ENCODE results near the gene CYP26B1.

The CYP26B1 gene

GRCh38 chr2:72173640-72174321 lies 26.1 kb upstream of the CYP26B1 start:
- Histone ChIP-seq H2BK12ac (ENCODE audit: low read length) (no peak overlapping the region), H2AFZ (ENCODE audit: low read length) (peak overlapping the region; percentile 51), H3K9ac (ENCODE audit: low read depth, low read length, poor library complexity) (no peak overlapping the region), H3K27ac (replicated peaks; ENCODE audit: low read length) (no peak overlapping the region), H3K9me3 (replicated peaks in 1 of 2; ENCODE audit: control insufficient read depth in 2 of 2, insufficient read depth in 1 of 2, low read depth in 1 of 2, low read length in 2 of 2) (no peaks in the 10 kb centered on the region), H2BK5ac (ENCODE audit: low read length) (no peak overlapping the region), H3K36me3 (replicated peaks in 1 of 2; ENCODE audit: control insufficient read depth in 2 of 2, insufficient read depth in 2 of 2, low read length in 2 of 2) (peaks cover 0 to 13% of the 10 kb centered on the region in 2 donors), H3K79me1 (ENCODE audit: low read depth, low read length) (no peaks in the 10 kb centered on the region), H3K4me3 (ENCODE audit: low read length in 2 of 2) (no peak overlapping the region), H3K14ac (ENCODE audit: low read length) (no peak overlapping the region), H3K4me2 (ENCODE audit: insufficient read depth, low read length, poor library complexity, severe bottlenecking) (no peak overlapping the region), H2BK15ac (ENCODE audit: low read length) (no peak overlapping the region), H3K23ac (ENCODE audit: low read depth, low read length, poor library complexity) (no peak overlapping the region), H3K4me1 (ENCODE audit: control insufficient read depth in 2 of 2, insufficient read depth in 1 of 2, low read depth in 1 of 2, low read length in 2 of 2) (peaks cover 9 to 13% of the 10 kb centered on the region in 2 donors), H2AK5ac (ENCODE audit: low read depth, low read length) (no peak overlapping the region), H3K27me3 (ENCODE audit: control insufficient read depth in 3 of 3, insufficient read depth in 3 of 3, low read depth in 1 of 3, low read length in 3 of 3) (no peaks in the 10 kb centered on the region), H4K8ac (ENCODE audit: low read depth, low read length) (peak overlapping the region; percentile 19), H3K4ac (ENCODE audit: low read length) (no peak overlapping the region), H2BK120ac (ENCODE audit: low read depth, low read length) (no peak overlapping the region), H4K91ac (ENCODE audit: low read depth, low read length, poor library complexity) (no peak overlapping the region), H3K18ac (ENCODE audit: low read length) (peak overlapping the region; percentile 63)
- no peak for DNase-seq (ENCODE audit: low spot score)
- WGBS, 2 donors (ENCODE audit: extremely low coverage in 2 of 2, insufficient read length in 2 of 2, insufficient replicate concordance in 1 of 2) = no CpG with 5 or more reads among the region's 8 CpGs

GRCh38 chr2:72172478-72172877 lies 24.8 kb upstream of the CYP26B1 start:
- Histone ChIP-seq H3K79me1 (ENCODE audit: low read depth, low read length) (no peaks in the 10 kb centered on the region), H2BK120ac (ENCODE audit: low read depth, low read length) (no peak overlapping the region), H4K91ac (ENCODE audit: low read depth, low read length, poor library complexity) (no peak overlapping the region), H2BK12ac (ENCODE audit: low read length) (no peak overlapping the region), H3K14ac (ENCODE audit: low read length) (no peak overlapping the region), H3K18ac (ENCODE audit: low read length) (no peak overlapping the region), H4K8ac (ENCODE audit: low read depth, low read length) (no peak overlapping the region), H3K27me3 (ENCODE audit: control insufficient read depth in 3 of 3, insufficient read depth in 3 of 3, low read depth in 1 of 3, low read length in 3 of 3) (no peaks in the 10 kb centered on the region), H3K9me3 (replicated peaks in 1 of 2; ENCODE audit: control insufficient read depth in 2 of 2, insufficient read depth in 1 of 2, low read depth in 1 of 2, low read length in 2 of 2) (no peaks in the 10 kb centered on the region), H3K9ac (ENCODE audit: low read depth, low read length, poor library complexity) (no peak overlapping the region), H2BK5ac (ENCODE audit: low read length) (no peak overlapping the region), H2BK15ac (ENCODE audit: low read length) (no peak overlapping the region), H2AFZ (ENCODE audit: low read length) (no peak overlapping the region), H2AK5ac (ENCODE audit: low read depth, low read length) (no peak overlapping the region), H3K4me3 (ENCODE audit: low read length in 2 of 2) (no peak overlapping the region), H3K4me1 (ENCODE audit: control insufficient read depth in 2 of 2, insufficient read depth in 1 of 2, low read depth in 1 of 2, low read length in 2 of 2) (peaks cover 9 to 13% of the 10 kb centered on the region in 2 donors), H3K4me2 (ENCODE audit: insufficient read depth, low read length, poor library complexity, severe bottlenecking) (no peak overlapping the region), H3K27ac (replicated peaks; ENCODE audit: low read length) (no peak overlapping the region), H3K4ac (ENCODE audit: low read length) (no peak overlapping the region), H3K23ac (ENCODE audit: low read depth, low read length, poor library complexity) (no peak overlapping the region), H3K36me3 (replicated peaks in 1 of 2; ENCODE audit: control insufficient read depth in 2 of 2, insufficient read depth in 2 of 2, low read length in 2 of 2) (peaks cover 0 to 2% of the 10 kb centered on the region in 2 donors)
- no CpG with 5 or more reads among the region's 2 CpGs for WGBS, 2 donors (ENCODE audit: extremely low coverage in 2 of 2, insufficient read length in 2 of 2, insufficient replicate concordance in 1 of 2)
- no peak for DNase-seq (ENCODE audit: low spot score)

- H3K36me3 ChIP-seq (replicated peaks in 1 of 2; ENCODE audit: control insufficient read depth in 2 of 2, insufficient read depth in 2 of 2, low read length in 2 of 2) = no peaks in the 10 kb centered on the region
- no CpG with 5 or more reads among the region's 3 CpGs for WGBS, 2 donors (ENCODE audit: extremely low coverage in 2 of 2, insufficient read length in 2 of 2, insufficient replicate concordance in 1 of 2)
Measured at GRCh38 chr2:72166279-72166678, 18.6 kb upstream of the CYP26B1 start.

GRCh38 chr2:72165792-72166191 lies 18.1 kb upstream of the CYP26B1 start:
- no peak overlapping the region for H3K4ac ChIP-seq (ENCODE audit: low read length)

More at GRCh38 chr2:72166279-72166678, 18.6 kb upstream of the CYP26B1 start:
- Histone ChIP-seq H3K4ac (ENCODE audit: low read length) (no peak overlapping the region), H3K4me2 (ENCODE audit: insufficient read depth, low read length, poor library complexity, severe bottlenecking) (no peak overlapping the region), H3K27me3 (ENCODE audit: control insufficient read depth in 3 of 3, insufficient read depth in 3 of 3, low read depth in 1 of 3, low read length in 3 of 3) (no peaks in the 10 kb centered on the region), H2BK5ac (ENCODE audit: low read length) (no peak overlapping the region), H2BK15ac (ENCODE audit: low read length) (no peak overlapping the region), H2BK120ac (ENCODE audit: low read depth, low read length) (no peak overlapping the region), H3K27ac (replicated peaks; ENCODE audit: low read length) (no peak overlapping the region), H3K4me3 (ENCODE audit: low read length in 2 of 2) (no peak overlapping the region), H3K79me1 (ENCODE audit: low read depth, low read length) (no peaks in the 10 kb centered on the region), H4K91ac (ENCODE audit: low read depth, low read length, poor library complexity) (no peak overlapping the region), H4K8ac (ENCODE audit: low read depth, low read length) (no peak overlapping the region), H3K9ac (ENCODE audit: low read depth, low read length, poor library complexity) (no peak overlapping the region), H2AK5ac (ENCODE audit: low read depth, low read length) (no peak overlapping the region), H3K4me1 (ENCODE audit: control insufficient read depth in 2 of 2, insufficient read depth in 1 of 2, low read depth in 1 of 2, low read length in 2 of 2) (no peaks in the 10 kb centered on the region), H3K18ac (ENCODE audit: low read length) (no peak overlapping the region), H2AFZ (ENCODE audit: low read length) (no peak overlapping the region), H2BK12ac (ENCODE audit: low read length) (no peak overlapping the region), H3K9me3 (replicated peaks in 1 of 2; ENCODE audit: control insufficient read depth in 2 of 2, insufficient read depth in 1 of 2, low read depth in 1 of 2, low read length in 2 of 2) (no peaks in the 10 kb centered on the region), H3K14ac (ENCODE audit: low read length) (no peak overlapping the region), H3K23ac (ENCODE audit: low read depth, low read length, poor library complexity) (no peak overlapping the region)
- DNase-seq (ENCODE audit: low spot score) = no peak

More at GRCh38 chr2:72165792-72166191, 18.1 kb upstream of the CYP26B1 start:
- no peak overlapping the region for H3K4me2 ChIP-seq (ENCODE audit: insufficient read depth, low read length, poor library complexity, severe bottlenecking)
- H3K14ac ChIP-seq (ENCODE audit: low read length) = no peak overlapping the region
- no peak overlapping the region for H3K4me3 ChIP-seq (ENCODE audit: low read length in 2 of 2)
- no peak overlapping the region for H2AFZ ChIP-seq (ENCODE audit: low read length)
- H3K9me3 ChIP-seq (replicated peaks in 1 of 2; ENCODE audit: control insufficient read depth in 2 of 2, insufficient read depth in 1 of 2, low read depth in 1 of 2, low read length in 2 of 2) = no peaks in the 10 kb centered on the region
- H4K8ac ChIP-seq (ENCODE audit: low read depth, low read length) = no peak overlapping the region
- H3K9ac ChIP-seq (ENCODE audit: low read depth, low read length, poor library complexity) = no peak overlapping the region
- no peak overlapping the region for H2AK5ac ChIP-seq (ENCODE audit: low read depth, low read length)
- no peak overlapping the region for H4K91ac ChIP-seq (ENCODE audit: low read depth, low read length, poor library complexity)
- H2BK5ac ChIP-seq (ENCODE audit: low read length) = no peak overlapping the region
- no peak overlapping the region for H2BK120ac ChIP-seq (ENCODE audit: low read depth, low read length)
- no peaks in the 10 kb centered on the region for H3K36me3 ChIP-seq (replicated peaks in 1 of 2; ENCODE audit: control insufficient read depth in 2 of 2, insufficient read depth in 2 of 2, low read length in 2 of 2)
- H2BK12ac ChIP-seq (ENCODE audit: low read length) = no peak overlapping the region
- H3K4me1 ChIP-seq (ENCODE audit: control insufficient read depth in 2 of 2, insufficient read depth in 1 of 2, low read depth in 1 of 2, low read length in 2 of 2) = no peaks in the 10 kb centered on the region
- no peak overlapping the region for H3K18ac ChIP-seq (ENCODE audit: low read length)
- no peak overlapping the region for H3K23ac ChIP-seq (ENCODE audit: low read depth, low read length, poor library complexity)
- H3K27ac ChIP-seq (replicated peaks; ENCODE audit: low read length) = no peak overlapping the region
- WGBS, 2 donors (ENCODE audit: extremely low coverage in 2 of 2, insufficient read length in 2 of 2, insufficient replicate concordance in 1 of 2) = no CpG with 5 or more reads among the region's 3 CpGs
- DNase-seq (ENCODE audit: low spot score) = no peak
- no peak overlapping the region for H2BK15ac ChIP-seq (ENCODE audit: low read length)
- no peaks in the 10 kb centered on the region for H3K79me1 ChIP-seq (ENCODE audit: low read depth, low read length)
- H3K27me3 ChIP-seq (ENCODE audit: control insufficient read depth in 3 of 3, insufficient read depth in 3 of 3, low read depth in 1 of 3, low read length in 3 of 3) = no peaks in the 10 kb centered on the region
